ENCODE results near the gene VWA5B1.

VWA5B1 gene

DNA sequence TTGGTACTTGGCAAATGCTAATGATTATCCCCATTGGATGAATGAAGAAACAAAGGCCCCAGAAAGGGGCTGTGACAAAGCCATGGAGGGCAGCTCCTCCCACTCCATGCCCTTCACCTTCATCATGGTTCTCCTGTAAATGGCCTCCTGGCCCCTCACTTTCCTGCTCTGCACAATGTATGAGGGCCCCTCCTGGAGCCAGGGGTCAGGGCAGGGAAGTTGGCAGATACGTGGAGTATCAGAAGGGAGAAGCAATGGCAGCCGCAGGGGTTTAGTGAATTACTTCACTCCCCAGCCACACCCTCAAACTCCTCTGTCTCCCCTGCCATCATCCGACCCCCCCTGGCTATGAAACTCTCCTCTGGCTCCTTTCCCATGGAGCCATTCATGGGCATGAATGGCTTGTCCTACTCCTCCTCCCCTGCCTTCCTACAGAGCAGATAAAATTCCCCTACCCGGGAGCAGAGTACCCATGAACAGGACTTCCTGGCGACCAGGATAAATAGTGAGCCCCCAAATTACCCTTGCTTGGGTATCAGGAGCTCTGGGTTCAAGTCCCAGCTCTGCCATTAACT, 109.0 kb downstream of the VWA5B1 start:
- no peak for DNase-seq

DNA sequence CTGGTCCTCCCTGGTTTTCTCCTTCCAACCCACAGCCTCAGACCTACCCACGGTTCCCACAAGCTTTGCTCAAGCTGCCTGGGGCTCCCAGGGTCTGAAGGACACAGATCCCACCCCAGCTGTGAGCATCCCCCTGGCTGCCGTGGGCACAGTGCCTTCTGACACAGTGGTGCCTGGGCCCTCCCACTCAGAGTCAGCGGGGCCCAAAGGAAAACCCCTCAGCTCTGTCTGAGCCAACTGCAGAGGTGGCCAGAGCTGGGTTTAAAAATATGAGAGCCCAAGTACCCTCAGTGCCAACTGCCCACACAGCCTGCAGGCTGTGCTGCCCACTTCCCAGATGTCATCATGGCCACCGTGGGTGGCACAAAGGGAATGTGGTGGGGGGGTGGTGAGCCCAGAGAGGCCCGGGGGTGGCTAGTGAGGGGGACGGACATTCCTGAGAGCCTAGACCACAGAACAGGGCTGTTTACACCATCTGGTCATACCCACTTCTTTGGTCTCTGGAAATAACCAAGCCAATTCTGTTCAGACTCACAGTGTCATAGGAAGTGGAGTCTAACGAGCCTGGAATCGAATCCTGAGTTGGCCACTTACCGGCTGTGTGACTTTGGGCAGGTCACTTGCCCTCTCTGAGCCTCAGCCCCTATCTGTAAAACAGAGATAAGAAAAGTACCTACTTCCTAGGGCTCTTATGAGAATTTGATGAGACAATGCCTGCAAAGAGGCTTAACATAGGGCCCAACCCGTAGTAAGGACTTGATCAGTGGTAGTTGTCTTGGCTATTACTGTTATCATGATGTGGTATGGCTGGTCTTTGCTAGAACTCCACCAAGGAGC, 109.9 kb downstream of the VWA5B1 start:
- no peak for DNase-seq

DNA sequence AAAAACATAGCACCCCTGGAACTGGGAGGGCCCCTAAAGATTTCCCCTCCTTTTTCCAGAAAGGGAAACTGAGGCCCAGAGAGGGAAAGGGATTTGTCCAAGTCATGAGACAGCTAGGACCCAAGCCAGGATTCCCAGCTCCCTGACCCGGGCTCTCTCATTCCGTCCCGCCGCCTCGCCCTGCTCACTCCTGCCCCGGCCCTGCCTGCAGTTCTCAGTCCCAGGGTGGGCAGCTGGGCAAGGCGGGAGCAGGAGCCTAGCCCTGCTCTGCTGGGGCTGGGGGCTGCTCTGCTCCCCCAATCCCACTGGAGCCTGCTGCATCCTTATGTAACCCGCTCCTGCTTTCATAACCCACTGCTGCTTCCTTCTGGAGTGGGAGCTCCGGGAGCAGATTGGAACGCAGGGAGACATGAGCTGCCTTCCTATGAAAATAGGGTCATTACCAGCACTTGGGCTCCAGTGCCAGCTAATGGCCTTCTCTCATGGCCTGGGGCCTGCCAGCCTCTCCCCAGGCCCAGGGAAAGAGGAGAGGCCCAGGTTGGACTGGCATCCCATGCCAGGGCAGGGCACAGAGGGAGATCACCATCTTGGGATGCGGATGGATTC, 110.8 kb downstream of the VWA5B1 start:
- DNase-seq = no peak

DNA sequence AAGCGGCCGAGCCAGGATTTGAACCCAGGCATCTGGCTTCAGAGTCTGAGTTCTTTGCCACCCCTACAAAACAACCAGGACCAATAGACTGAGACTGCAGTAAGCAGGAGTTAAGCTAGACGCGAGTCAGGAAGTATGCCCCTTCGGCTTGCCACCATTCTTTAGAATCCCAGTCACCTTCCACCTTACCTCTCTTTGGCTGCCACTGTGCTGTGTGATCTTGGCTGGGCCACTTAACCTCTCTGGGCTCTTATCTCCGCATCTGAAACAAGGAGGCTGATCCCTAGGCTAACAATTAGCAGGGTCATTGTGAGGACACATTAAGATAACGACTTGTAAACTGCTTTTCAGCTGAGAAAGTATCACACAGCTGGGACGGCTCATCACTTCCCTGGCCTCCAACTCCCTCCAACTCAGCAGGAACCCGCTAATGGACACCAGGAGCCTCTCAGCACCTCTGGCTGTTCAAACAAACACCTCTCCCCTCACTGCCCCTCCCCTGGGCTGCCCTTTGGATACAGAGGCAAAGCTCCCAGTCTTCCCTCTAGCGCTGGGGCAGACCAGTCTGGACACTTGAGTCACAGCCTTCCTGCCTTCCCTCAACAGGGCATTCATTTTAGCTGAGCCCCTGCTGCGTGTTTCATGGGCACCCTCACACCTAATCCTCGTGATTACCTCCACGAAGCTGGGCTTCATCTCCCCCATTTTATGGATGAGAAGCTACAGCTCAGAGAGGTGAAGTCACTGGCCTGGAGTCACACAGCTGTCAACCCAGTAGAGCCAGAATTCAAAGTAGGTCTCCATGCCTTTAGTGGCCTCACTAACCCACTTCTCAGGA, 112.1 kb downstream of the VWA5B1 start:
- DNase-seq = no peak

DNA sequence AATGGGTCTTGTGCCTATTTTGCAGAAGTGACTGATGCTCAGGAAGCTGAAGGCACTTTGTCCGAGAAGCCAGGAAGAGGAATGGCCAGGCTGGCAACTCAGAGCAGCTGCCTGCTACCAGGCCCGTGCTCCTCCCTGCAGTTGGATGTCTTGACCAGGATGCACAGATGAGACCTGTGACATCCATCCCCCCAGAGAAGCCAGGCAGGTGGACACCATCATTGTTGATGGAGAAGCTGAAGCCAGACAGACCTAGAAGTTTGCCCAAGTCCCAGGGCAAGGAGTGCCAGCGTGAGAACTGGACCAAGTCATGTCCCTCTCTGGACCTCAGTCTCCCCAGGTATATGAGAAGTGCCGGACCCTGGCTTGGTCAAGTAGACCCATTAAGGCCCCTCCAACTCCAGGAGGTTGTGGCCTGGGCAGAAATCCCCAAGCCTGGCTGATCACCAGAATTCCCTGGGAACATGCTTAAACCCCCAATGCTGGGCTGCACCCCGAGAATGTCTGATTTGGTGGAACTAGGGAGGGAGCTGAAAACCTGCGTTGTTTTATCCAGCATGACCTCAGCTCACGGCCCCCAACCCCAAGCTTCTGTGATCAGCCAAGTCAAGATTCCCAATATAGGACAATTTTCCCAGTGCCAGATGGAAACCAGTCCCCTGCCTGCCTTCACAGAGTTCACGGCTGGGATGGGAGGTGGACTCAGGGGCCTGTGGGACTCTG, 112.9 kb downstream of the VWA5B1 start:
- no peak for DNase-seq

DNA sequence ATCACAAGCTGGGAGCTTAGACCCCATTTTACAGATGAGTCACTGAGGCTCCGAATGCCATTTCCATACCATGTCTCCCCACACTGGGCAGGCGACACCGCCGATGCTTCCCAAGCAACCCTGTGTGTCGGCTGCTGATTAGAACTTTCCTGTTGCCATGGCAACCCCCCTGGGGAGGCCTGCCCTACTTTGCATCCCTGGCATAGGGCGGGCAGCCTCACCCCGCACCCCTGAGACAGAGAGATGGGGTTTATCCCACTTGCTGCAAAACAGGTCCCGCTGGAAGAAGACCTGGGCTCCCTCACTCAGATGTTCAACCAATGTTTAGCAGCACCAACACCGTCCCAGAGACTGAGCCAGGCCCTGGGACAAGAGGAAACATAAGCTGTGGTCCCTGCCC, 113.8 kb downstream of the VWA5B1 start:
- DNase-seq = no peak
